ENCODE data around the gene MRPL55. TPM values are rescaled to one million over a fixed set of nuclear protein-coding genes. Genes with fewer than 3 reads are reported as not detected.

Gene MRPL55
- total RNA-seq, 1 experiment from 2014 or later, result 76.6 TPM

Small RNAs within 50 kb of the gene (small RNA-seq; reads per million reads assigned to genes)
- gene AL359510.1, result not detected

Other genes with a start within 250 kb of the MRPL55 start
- not detected in 2 replicates for gene WNT9A, start 161.4 kb downstream of the MRPL55 start, total RNA-seq (2014; rRNA removed; shearing (Covaris generic); ENCODE audit: low replicate concordance)
- gene WNT3A, start 102.3 kb downstream of the MRPL55 start, total RNA-seq (2014; rRNA removed; shearing (Covaris generic); ENCODE audit: low replicate concordance), result not detected in 2 replicates
- 107 and 139 TPM in 2 replicates for gene ARF1, start 26.6 kb downstream of the MRPL55 start, total RNA-seq (2014; rRNA removed; shearing (Covaris generic); ENCODE audit: low replicate concordance)
- 10.4 and 24.7 TPM in 2 replicates for gene C1orf35, start 6.0 kb downstream of the MRPL55 start, total RNA-seq (2014; rRNA removed; shearing (Covaris generic); ENCODE audit: low replicate concordance)
- gene GUK1, start 31.0 kb upstream of the MRPL55 start, total RNA-seq (2014; rRNA removed; shearing (Covaris generic); ENCODE audit: low replicate concordance), result 74.4 and 203 TPM in 2 replicates
- gene GJC2, start 40.6 kb upstream of the MRPL55 start, total RNA-seq (2014; rRNA removed; shearing (Covaris generic); ENCODE audit: low replicate concordance), result 0.69 TPM in 1 of 2 replicates, not detected in the other
- 3.2 and 3.6 TPM in 2 replicates for gene IBA57, start 56.5 kb upstream of the MRPL55 start, total RNA-seq (2014; rRNA removed; shearing (Covaris generic); ENCODE audit: low replicate concordance)
- gene OBSCN, start 98.7 kb upstream of the MRPL55 start, total RNA-seq (2014; rRNA removed; shearing (Covaris generic); ENCODE audit: low replicate concordance), result 17.5 and 24.4 TPM in 2 replicates

Measured in Karpas-422 (cell line).